HEK293 (cell line): ENCODE measurements around the gene ZC3H11A.
"Not testable (repeated sequence)": the region's sequence is repeated elsewhere in the genome, so short reads cannot be mapped to it uniquely, and the experiment has no call there.

Experiments
- CTCF ChIA-PET: fragments of 350-600 bp; formaldehyde crosslinking; extraction: SDS; loops from one replicate; lab custom pipeline; 2021; ENCODE audit warnings: antibody characterized with exemption; lab: Yijun Ruan, JAX
- POLR2A ChIA-PET: fragments of 300-600 bp; formaldehyde crosslinking; extraction: SDS; loops from one replicate; lab custom pipeline; 2020; ENCODE audit warnings: antibody characterized with exemption, inconsistent platforms; lab: Yijun Ruan, JAX
- H3K27ac ChIP-seq: fragments of 200-500 bp; sonication (Bioruptor generic); 2 replicates; pipeline ENCODE4 v1.5.1; 2014; ENCODE audit warnings: low read depth, low read length, control low read depth, inconsistent platforms; ENCODE audit errors: extremely low read depth
- H3K36me3 ChIP-seq, 2 experiments: fragments of 200-500 bp in 1 of 2; sonication (Bioruptor generic) in 1 of 2; 1 replicate in 1 of 2; 2 replicates in 1 of 2; pipeline ENCODE4 v1.5.1; 2014 to 2017; ENCODE audit warnings: inconsistent platforms in 2 of 2, low read length in 2 of 2; ENCODE audit not compliant: control insufficient read depth in 2 of 2, insufficient read depth in 1 of 2
- H3K4me1 ChIP-seq: fragments of 200-500 bp; sonication (Bioruptor generic); 2 replicates; pipeline ENCODE4 v1.5.1; 2014; ENCODE audit warnings: mild to moderate bottlenecking, low read length, inconsistent platforms; ENCODE audit not compliant: control insufficient read depth, insufficient read depth
- H3K4me3 ChIP-seq: 2 replicates; pipeline ENCODE4 v1.5.1; 2011; ENCODE audit warnings: low read depth, mild to moderate bottlenecking, control low read depth, low read length, moderate library complexity
- H3K9me3 ChIP-seq: fragments of 200-500 bp; sonication (Bioruptor generic); 2 replicates; pipeline ENCODE4 v1.5.1; 2014; ENCODE audit warnings: low read depth, low read length, inconsistent platforms; ENCODE audit not compliant: control insufficient read depth, insufficient read depth
- GLIS2 ChIP-seq: fragments of 450-650 bp; formaldehyde crosslinking; IDR thresholded peaks from 2 replicates; pipeline ENCODE4 v1.5.1; 2016; ENCODE audit warnings: missing biosample characterization, missing genetic modification characterization
- HOXC10 ChIP-seq: sonication (generic); formaldehyde crosslinking; IDR thresholded peaks from 2 replicates; pipeline ENCODE4 v1.8.1; 2023; ENCODE audit warnings: mild to moderate bottlenecking, missing genetic modification reagents
- HOXD13 ChIP-seq: sonication (generic); formaldehyde crosslinking; IDR thresholded peaks from 2 replicates; pipeline ENCODE4 v1.8.0; 2022; ENCODE audit warnings: missing genetic modification reagents, borderline replicate concordance
- KLF9 ChIP-seq: fragments of 450-650 bp; formaldehyde crosslinking; IDR thresholded peaks from 2 replicates; pipeline ENCODE4 v1.5.1; 2016; ENCODE audit warnings: missing biosample characterization, missing genetic modification characterization, low read depth
- ZBTB21 ChIP-seq: fragments of 450-650 bp; formaldehyde crosslinking; IDR thresholded peaks from 2 replicates; pipeline ENCODE4 v1.5.1; 2017; ENCODE audit warnings: missing biosample characterization, missing genetic modification characterization
- ZNF10 ChIP-seq: fragments of 450-650 bp; formaldehyde crosslinking; IDR thresholded peaks from 2 replicates; pipeline ENCODE4 v1.5.1; 2017; ENCODE audit warnings: missing biosample characterization, missing genetic modification characterization
- ZNF211 ChIP-seq: fragments of 450-650 bp; formaldehyde crosslinking; IDR thresholded peaks from 2 replicates; pipeline ENCODE4 v1.5.1; 2016; ENCODE audit warnings: low read depth, missing biosample characterization, missing genetic modification characterization
- ZNF362 ChIP-seq: fragments of 450-650 bp; formaldehyde crosslinking; IDR thresholded peaks from 2 replicates; pipeline ENCODE4 v1.5.1; 2016; ENCODE audit warnings: missing biosample characterization, missing genetic modification characterization
- ZNF544 ChIP-seq: fragments of 450-650 bp; formaldehyde crosslinking; IDR thresholded peaks from 2 replicates; pipeline ENCODE4 v1.5.0; 2017; ENCODE audit warnings: missing biosample characterization, missing genetic modification characterization
- ZNF624 ChIP-seq: fragments of 450-650 bp; formaldehyde crosslinking; IDR thresholded peaks from 2 replicates; pipeline ENCODE4 v1.5.1; 2017; ENCODE audit warnings: missing biosample characterization, missing genetic modification characterization
- ZNF639 ChIP-seq: fragments of 450-650 bp; formaldehyde crosslinking; IDR thresholded peaks from 2 replicates; pipeline ENCODE4 v1.5.1; 2016; ENCODE audit warnings: missing biosample characterization, missing genetic modification characterization
- ZNF664 ChIP-seq: fragments of 450-650 bp; formaldehyde crosslinking; IDR thresholded peaks from 2 replicates; pipeline ENCODE4 v1.5.1; 2016; ENCODE audit warnings: missing biosample characterization, missing genetic modification characterization
- ZNF692 ChIP-seq: fragments of 450-650 bp; formaldehyde crosslinking; IDR thresholded peaks from 2 replicates; pipeline ENCODE4 v1.5.1; 2016; ENCODE audit warnings: missing biosample characterization, missing genetic modification characterization

Gene ZC3H11A

GRCh38 chr1:203751618-203752361 is 43.6 kb upstream of the ZC3H11A start:
- H3K27ac ChIP-seq, H3K4me1 ChIP-seq, H3K9me3 ChIP-seq, H3K4me3 ChIP-seq, H3K36me3 ChIP-seq: not testable (repeated sequence)
- TF ChIP-seq ZNF362 (tag by site-specific recombination): peak; percentile 91
- TF ChIP-seq, all 188 proteins: peak for 1; not testable (repeated sequence) for 187
- POLR2A ChIA-PET: interaction anchor here (0.6 to 0.7 kb wide), 2 partner anchors 82 to 790 kb away, joined by 3 to 6 read pairs; no protein-coding TSS in a partner anchor
- CTCF ChIA-PET: interaction anchor here (0.7 kb wide), 1 partner anchor 13 kb away, joined by 4 read pairs; the partner anchor contains the start of gene LAX1

GRCh38 chr1:203754455-203754864 is 41.0 kb upstream of the ZC3H11A start:
- no peaks in the 10 kb centered on the region for H3K4me1 ChIP-seq
- H3K4me3 ChIP-seq: no peak overlapping the region
- CTCF ChIA-PET: no interaction called here
- no peak overlapping the region for H3K27ac ChIP-seq
- POLR2A ChIA-PET: no interaction called here
- TF ChIP-seq ZNF10 (no peak), ZBTB21 (tag by site-specific recombination) (no peak), KLF9 (tag by site-specific recombination) (no peak), HOXC10 (CRISPR knock-in tag) (no peak)
- no peaks in the 10 kb centered on the region for H3K36me3 ChIP-seq
- H3K9me3 ChIP-seq: no peaks in the 10 kb centered on the region

GRCh38 chr1:203756036-203756435 is 39.4 kb upstream of the ZC3H11A start:
- TF ChIP-seq GLIS2 (tag by site-specific recombination) (no peak), ZNF624 (tag by site-specific recombination) (no peak), ZNF692 (tag by site-specific recombination) (no peak), ZNF544 (tag by site-specific recombination) (no peak), HOXC10 (CRISPR knock-in tag) (no peak), ZNF211 (no peak), ZNF639 (tag by site-specific recombination) (peak; percentile 28; the same call in 1 of the 2 replicates), HOXD13 (CRISPR knock-in tag) (no peak)
- ChIA-PET CTCF (no interaction called here), POLR2A (no interaction called here)
- no peaks in the 10 kb centered on the region for H3K36me3 ChIP-seq
- H3K9me3 ChIP-seq: no peaks in the 10 kb centered on the region
- no peaks in the 10 kb centered on the region for H3K4me1 ChIP-seq
- H3K27ac ChIP-seq: no peak overlapping the region
- no peak overlapping the region for H3K4me3 ChIP-seq

GRCh38 chr1:203758749-203759148 is 36.7 kb upstream of the ZC3H11A start:
- POLR2A ChIA-PET, H3K9me3 ChIP-seq, H3K36me3 ChIP-seq, H3K4me1 ChIP-seq, H3K4me3 ChIP-seq, CTCF ChIA-PET, H3K27ac ChIP-seq: not testable (repeated sequence)
- TF ChIP-seq ZNF664 (tag by site-specific recombination): 0 out of 2 replicates have a peak, but pooled peaks have one; percentile 18
